Peyer's patch (tissue), 4 donors: Measurements from ENCODE around the gene RBM20.

ENCODE experiments used
- POLR2A ChIP-seq, 2 donors: fragments of 450-650 bp; IDR thresholded peaks; one replicate each; pipeline ENCODE4 v1.5.1; 2017; ENCODE audit warnings: antibody characterized with exemption in 2 of 2, mild to moderate bottlenecking in 2 of 2, moderate library complexity in 2 of 2
- TF ChIP-seq, protein P1 (sequence below), 6 experiments: fragments of 450-650 bp in 4 of 6; fragments of 200-600 bp in 2 of 6; sonication (generic) in 1 of 6; IDR thresholded peaks; one replicate each; pipeline ENCODE4 v1.5.1; 2017 to 2019; ENCODE audit warnings: antibody characterized with exemption in 6 of 6, mild to moderate bottlenecking in 3 of 6, moderate library complexity in 1 of 6

DNA sequence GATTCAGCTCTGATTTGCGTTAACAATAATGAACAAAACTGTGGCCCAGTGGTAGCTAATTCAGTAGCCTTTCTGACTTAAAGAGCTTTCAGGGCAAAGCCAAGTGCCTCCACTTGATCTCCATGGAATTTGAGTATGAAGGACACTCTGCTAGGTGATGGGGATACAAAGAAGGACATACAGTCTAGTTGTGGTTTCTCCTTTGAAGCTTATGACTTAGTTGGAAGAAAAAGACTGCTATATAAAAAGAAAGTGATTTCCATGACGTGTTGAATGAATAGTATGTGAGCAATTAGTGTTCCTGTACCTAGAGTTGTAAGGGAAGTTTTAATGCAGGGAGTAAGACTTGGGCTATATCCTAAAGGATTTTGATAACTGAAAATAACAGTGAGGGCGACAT lies 235.9 kb downstream of the RBM20 start:
- TF ChIP-seq, protein P1, sequence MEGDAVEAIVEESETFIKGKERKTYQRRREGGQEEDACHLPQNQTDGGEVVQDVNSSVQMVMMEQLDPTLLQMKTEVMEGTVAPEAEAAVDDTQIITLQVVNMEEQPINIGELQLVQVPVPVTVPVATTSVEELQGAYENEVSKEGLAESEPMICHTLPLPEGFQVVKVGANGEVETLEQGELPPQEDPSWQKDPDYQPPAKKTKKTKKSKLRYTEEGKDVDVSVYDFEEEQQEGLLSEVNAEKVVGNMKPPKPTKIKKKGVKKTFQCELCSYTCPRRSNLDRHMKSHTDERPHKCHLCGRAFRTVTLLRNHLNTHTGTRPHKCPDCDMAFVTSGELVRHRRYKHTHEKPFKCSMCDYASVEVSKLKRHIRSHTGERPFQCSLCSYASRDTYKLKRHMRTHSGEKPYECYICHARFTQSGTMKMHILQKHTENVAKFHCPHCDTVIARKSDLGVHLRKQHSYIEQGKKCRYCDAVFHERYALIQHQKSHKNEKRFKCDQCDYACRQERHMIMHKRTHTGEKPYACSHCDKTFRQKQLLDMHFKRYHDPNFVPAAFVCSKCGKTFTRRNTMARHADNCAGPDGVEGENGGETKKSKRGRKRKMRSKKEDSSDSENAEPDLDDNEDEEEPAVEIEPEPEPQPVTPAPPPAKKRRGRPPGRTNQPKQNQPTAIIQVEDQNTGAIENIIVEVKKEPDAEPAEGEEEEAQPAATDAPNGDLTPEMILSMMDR (IDR thresholded peaks at IDR 0.05) = no peak
- TF ChIP-seq POLR2A (IDR thresholded peaks at IDR 0.05) = no peak
